ENCODE measurements around the gene AUTS2. TPM values are rescaled to one million over a fixed set of nuclear protein-coding genes. Genes with fewer than 3 reads are reported as not detected.

AUTS2 gene
- total RNA-seq, 1 donor from 2014 or later: 9.9 TPM

GRCh38 chr7:69761290-69761922 lies 163.1 kb downstream of the AUTS2 start:
- Histone ChIP-seq H3K4me3 (ENCODE audit: low read depth, low read length) (no peak overlapping the region), H3K27me3 (ENCODE audit: control insufficient read depth, insufficient read depth, low read length) (no peaks in the 10 kb centered on the region), H3K36me3 (ENCODE audit: control insufficient read depth, insufficient read depth, low read length) (no peaks in the 10 kb centered on the region)
- no peak for TF ChIP-seq CTCF (IDR thresholded peaks at IDR 0.05; ENCODE audit: insufficient read depth, low read length, poor library complexity, severe bottlenecking)
- no peak for DNase-seq (ENCODE audit: low read depth)

GRCh38 chr7:69762821-69763352 lies 164.6 kb downstream of the AUTS2 start:
- no peaks in the 10 kb centered on the region for H3K36me3 ChIP-seq (ENCODE audit: control insufficient read depth, insufficient read depth, low read length)
- no peak for TF ChIP-seq CTCF (IDR thresholded peaks at IDR 0.05; ENCODE audit: insufficient read depth, low read length, poor library complexity, severe bottlenecking)
- no peak for DNase-seq (ENCODE audit: low read depth)
- H3K27me3 ChIP-seq (ENCODE audit: control insufficient read depth, insufficient read depth, low read length): no peaks in the 10 kb centered on the region
- H3K4me3 ChIP-seq (ENCODE audit: low read depth, low read length): no peak overlapping the region

- DNase-seq (ENCODE audit: low read depth): no peak
- no peak overlapping the region for H3K4me3 ChIP-seq (ENCODE audit: low read depth, low read length)
- no peaks in the 10 kb centered on the region for H3K36me3 ChIP-seq (ENCODE audit: control insufficient read depth, insufficient read depth, low read length)
- H3K27me3 ChIP-seq (ENCODE audit: control insufficient read depth, insufficient read depth, low read length): no peaks in the 10 kb centered on the region
- TF ChIP-seq CTCF (IDR thresholded peaks at IDR 0.05; ENCODE audit: insufficient read depth, low read length, poor library complexity, severe bottlenecking): no peak
Measured at GRCh38 chr7:69763513-69763912, 165.2 kb downstream of the AUTS2 start.

GRCh38 chr7:69764147-69764546 lies 165.9 kb downstream of the AUTS2 start:
- no peak for DNase-seq (ENCODE audit: low read depth)
- H3K36me3 ChIP-seq (ENCODE audit: control insufficient read depth, insufficient read depth, low read length): no peaks in the 10 kb centered on the region
- no peaks in the 10 kb centered on the region for H3K27me3 ChIP-seq (ENCODE audit: control insufficient read depth, insufficient read depth, low read length)
- TF ChIP-seq CTCF (IDR thresholded peaks at IDR 0.05; ENCODE audit: insufficient read depth, low read length, poor library complexity, severe bottlenecking): no peak
- H3K4me3 ChIP-seq (ENCODE audit: low read depth, low read length): no peak overlapping the region

DNA sequence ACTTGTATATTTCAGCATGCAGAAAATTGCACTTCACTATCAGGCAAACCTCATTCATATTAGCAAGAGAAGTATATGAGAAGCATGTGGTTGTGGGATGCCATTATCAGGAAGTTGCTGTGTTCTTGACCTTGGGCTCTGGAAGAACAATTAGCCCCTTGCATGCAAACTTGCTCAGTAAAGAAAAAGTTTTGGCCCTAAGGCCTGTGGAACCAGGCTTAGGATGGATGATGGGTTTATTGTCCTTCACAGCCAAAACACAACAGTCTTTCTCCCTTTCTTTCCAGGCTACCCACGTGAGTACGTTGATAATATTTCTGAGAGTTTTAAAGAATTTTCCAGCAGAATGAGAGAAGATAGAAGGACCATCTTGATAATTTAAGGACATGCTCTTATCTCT lies 166.4 kb downstream of the AUTS2 start:
- TF ChIP-seq CTCF (IDR thresholded peaks at IDR 0.05; ENCODE audit: insufficient read depth, low read length, poor library complexity, severe bottlenecking): no peak
- DNase-seq (ENCODE audit: low read depth): no peak
- H3K36me3 ChIP-seq (ENCODE audit: control insufficient read depth, insufficient read depth, low read length): no peaks in the 10 kb centered on the region
- no peaks in the 10 kb centered on the region for H3K27me3 ChIP-seq (ENCODE audit: control insufficient read depth, insufficient read depth, low read length)
- no peak overlapping the region for H3K4me3 ChIP-seq (ENCODE audit: low read depth, low read length)

DNA sequence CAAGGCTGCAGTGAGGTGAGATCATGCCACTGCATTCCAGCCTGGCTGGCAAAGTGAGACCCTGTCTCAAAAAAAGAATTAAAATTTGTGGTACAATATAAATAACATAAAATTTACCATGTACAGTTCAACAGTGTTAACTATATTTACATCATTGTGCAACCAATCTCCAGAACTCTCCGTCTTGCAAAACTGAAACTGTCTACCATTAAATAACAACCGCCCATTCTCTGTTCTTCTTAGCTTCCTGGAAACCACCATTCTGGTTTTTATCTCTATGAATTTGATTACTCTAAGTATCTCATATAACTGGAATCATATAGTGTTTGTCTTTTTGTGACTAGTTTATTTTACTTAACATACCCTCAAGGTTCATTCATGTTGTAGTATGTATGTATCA lies 167.6 kb downstream of the AUTS2 start:
- Histone ChIP-seq H3K4me3 (ENCODE audit: low read depth, low read length) (no peak overlapping the region), H3K27me3 (ENCODE audit: control insufficient read depth, insufficient read depth, low read length) (no peaks in the 10 kb centered on the region), H3K36me3 (ENCODE audit: control insufficient read depth, insufficient read depth, low read length) (no peaks in the 10 kb centered on the region)
- no peak for DNase-seq (ENCODE audit: low read depth)
- no peak for TF ChIP-seq CTCF (IDR thresholded peaks at IDR 0.05; ENCODE audit: insufficient read depth, low read length, poor library complexity, severe bottlenecking)

All from kidney epithelial cell (primary cell).